Endothelial cell of umbilical vein (primary cell): ENCODE data around the gene BUB1B. TPM values are rescaled to one million over a fixed set of nuclear protein-coding genes. Genes with fewer than 3 reads are reported as not detected.

Experiments
- BruUV-seq: library from RNA; stranded (reverse); fragments of 400-500 nt; replicated peaks from 2 replicates; lab custom pipeline; 2021; lab: Mats Ljungman, UMichigan
- CTCF ChIA-PET: fragments of 300-600, 350-600 bp; sonication (Branson Sonifier 250); formaldehyde crosslinking; loops from one replicate; lab custom pipeline; 2021; ENCODE audit warnings: antibody characterized with exemption, inconsistent platforms; lab: Charles Lee
- POLR2A ChIA-PET: fragments of 300-600, 350-600 bp; sonication (Branson Sonifier 250); formaldehyde crosslinking; loops from one replicate; lab custom pipeline; 2021; ENCODE audit warnings: antibody characterized with exemption, inconsistent platforms; lab: Charles Lee
- DNase-seq: peaks from one replicate; pipeline ENCODE4 v3.0.0-alpha.2; 2011; ENCODE audit warnings: low read depth, low spot score
- FAIRE-seq: peaks from 2 replicates; lab custom pipeline; 2011; peaks lifted over from hg19 to GRCh38; lab: Jason Lieb, UNC
- H2AFZ ChIP-seq: 2 replicates; pipeline ENCODE4 v1.6.0; 2012; ENCODE audit warnings: low read depth, low read length, control low read depth, inconsistent platforms
- H3K27ac ChIP-seq: 2 replicates; pipeline ENCODE4 v1.5.1; 2011; ENCODE audit warnings: low read depth, mild to moderate bottlenecking, control low read depth, low read length, moderate library complexity; ENCODE audit not compliant: insufficient read depth
- H3K27me3 ChIP-seq, 2 experiments: 2 replicates each; pipeline versions ENCODE4 v1.6.0 to v1.6.1; 2011; ENCODE audit warnings: low read length in 2 of 2, mixed read lengths in 1 of 2; ENCODE audit not compliant: control insufficient read depth in 2 of 2, insufficient read depth in 2 of 2
- H3K36me3 ChIP-seq, 2 experiments: 2 replicates in 1 of 2; 3 replicates in 1 of 2; pipeline ENCODE4 v1.5.1; 2011; ENCODE audit warnings: low read length in 2 of 2, mild to moderate bottlenecking in 1 of 2, moderate library complexity in 1 of 2; ENCODE audit not compliant: control insufficient read depth in 2 of 2, insufficient read depth in 2 of 2; ENCODE audit errors: extremely low read depth in 1 of 2
- H3K4me1 ChIP-seq: 3 replicates; pipeline ENCODE4 v1.5.1; 2011; ENCODE audit warnings: mild to moderate bottlenecking, low read length; ENCODE audit not compliant: control insufficient read depth, insufficient read depth; ENCODE audit errors: extremely low read depth
- H3K4me2 ChIP-seq: 2 replicates; pipeline ENCODE4 v1.6.1; 2011; ENCODE audit warnings: low read length, control low read depth, mixed read lengths; ENCODE audit not compliant: insufficient read depth
- H3K4me3 ChIP-seq, 3 experiments: fragments of 200-600 bp in 1 of 3; sonication (generic), shearing (Covaris generic) in 1 of 3; replicated peaks in 1 of 3; 2 replicates each; pipeline ENCODE4 v1.5.1; 2011 to 2016; ENCODE audit warnings: control low read depth in 3 of 3, low read length in 3 of 3, mild to moderate bottlenecking in 2 of 3, inconsistent platforms in 1 of 3, low read depth in 1 of 3, moderate library complexity in 1 of 3; ENCODE audit not compliant: insufficient read depth in 1 of 3
- H3K79me2 ChIP-seq: 2 replicates; pipeline ENCODE4 v1.6.0; 2012; ENCODE audit warnings: low read length, inconsistent platforms; ENCODE audit not compliant: control insufficient read depth, insufficient read depth
- H3K9ac ChIP-seq: replicated peaks from 2 replicates; pipeline ENCODE3; 2011; ENCODE audit warnings: low read length, control low read depth; ENCODE audit not compliant: insufficient read depth; ENCODE audit errors: extremely low read depth
- H3K9me1 ChIP-seq: replicated peaks from 3 replicates; pipeline ENCODE4 v1.6.0; 2011; ENCODE audit warnings: mild to moderate bottlenecking, low read length; ENCODE audit not compliant: control insufficient read depth, insufficient read depth; ENCODE audit errors: extremely low read depth
- H3K9me3 ChIP-seq: replicated peaks from 2 replicates; pipeline ENCODE4 v1.5.1; 2012; ENCODE audit warnings: low read length, inconsistent platforms; ENCODE audit not compliant: control insufficient read depth, insufficient read depth
- H4K20me1 ChIP-seq: replicated peaks from 2 replicates; pipeline ENCODE3; 2011; ENCODE audit warnings: mild to moderate bottlenecking, low read length; ENCODE audit not compliant: control insufficient read depth, insufficient read depth; ENCODE audit errors: extremely low read depth
- MYC ChIP-seq: IDR thresholded peaks from one replicate; pipeline ENCODE4 v1.6.1; 2011; ENCODE audit warnings: mild to moderate bottlenecking, low read depth, low read length
- dilution Hi-C: fragments of 300-500 bp; cut with MboI; formaldehyde crosslinking; loops from one replicate; pipeline ENCODE4 v1.15.0; 2019; ENCODE audit warnings: low sequenced_read_pairs; ENCODE audit not compliant: extremely low pct_ligation_motif_present
- intact Hi-C: fragments of 100-400 bp; cut with micrococcal nuclease; formaldehyde crosslinking; loops from one replicate; pipeline ENCODE4 v1.10.0; 2022
- polyA plus RNA-seq, 4 experiments: library from polyadenylated mRNA; depleted of rRNA in 3 of 4; stranded (reverse) in 3 of 4; unstranded in 1 of 4; fragments of >200 nt; gene quantifications; 2 replicates each; pipeline versions ENCODE4 v1.2.1 to v1.2.3, GENCODE V29; 2011 to 2012; ENCODE audit warnings: missing spikeins in 1 of 4
- total RNA-seq: library from RNA; stranded (reverse); gene quantifications from 2 replicates; pipeline ENCODE4 v1.2.3, GENCODE V29; 2021
- TF ChIP-seq, protein P1 (sequence below): IDR thresholded peaks from 2 replicates; pipeline ENCODE4 v1.6.1; 2011; ENCODE audit not compliant: insufficient read depth, insufficient read length
- TF ChIP-seq, protein P2 (sequence below), 2 donors: IDR thresholded peaks; 1 replicate in 1 of 2; 2 replicates in 1 of 2; pipeline ENCODE4 v1.5.1; 2011; ENCODE audit warnings: low read length in 2 of 2, mild to moderate bottlenecking in 2 of 2, moderate library complexity in 2 of 2, control low read depth in 1 of 2, inconsistent platforms in 1 of 2, low read depth in 1 of 2; ENCODE audit not compliant: insufficient read depth in 1 of 2; ENCODE audit errors: extremely low read depth in 1 of 2

Gene BUB1B
- total and polyA plus RNA-seq, 2 donors (not counting 3 experiments of a cell fraction or from before 2014, with no cell fraction given): 12.2 to 69.8 TPM

DNA sequence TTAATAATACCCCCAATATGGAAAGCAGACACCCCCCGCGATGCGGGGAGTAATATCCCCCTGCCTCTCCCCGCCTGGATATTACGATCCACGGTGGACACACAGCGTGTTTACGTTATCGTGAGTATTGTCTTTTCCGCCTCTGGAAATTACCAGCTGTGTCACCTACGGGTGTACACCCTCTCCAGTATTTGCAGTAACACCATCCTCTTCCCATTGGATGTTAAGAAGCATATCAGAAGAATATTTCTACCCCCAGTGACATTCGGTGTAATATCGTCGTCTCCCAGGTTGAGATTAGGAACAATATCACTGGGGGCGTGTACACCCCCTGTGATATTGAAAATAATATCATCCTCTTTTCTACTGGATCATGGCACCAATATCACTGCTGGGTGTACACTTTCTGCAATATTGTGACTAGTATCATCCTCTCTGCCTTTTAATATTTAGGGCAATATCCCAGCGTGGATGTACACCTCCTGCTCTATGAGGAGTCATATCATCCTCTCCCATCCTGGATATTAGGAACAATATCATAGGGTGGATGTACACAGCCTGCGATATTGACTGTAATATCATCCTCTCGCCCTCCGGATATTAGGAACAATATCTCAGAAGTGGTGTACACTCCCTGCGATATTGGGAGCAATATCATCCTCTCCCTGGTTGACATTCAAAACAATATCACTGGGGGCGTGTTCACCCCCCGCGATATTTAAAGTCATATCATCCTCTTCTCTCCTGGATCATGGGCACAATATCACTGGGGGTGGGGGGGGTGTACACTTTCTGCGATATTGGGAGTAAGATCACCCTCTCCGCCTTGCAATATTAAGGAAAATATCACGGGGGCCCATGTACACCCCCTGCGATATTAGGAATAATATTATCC, 31.9 kb upstream of the BUB1B start:
- Histone ChIP-seq H3K79me2 (no peaks in the 10 kb centered on the region), H3K4me3 (no peak overlapping the region), H3K9me1 (no peaks in the 10 kb centered on the region), H2AFZ (no peak overlapping the region), H3K27ac (no peak overlapping the region), H3K4me1 (no peaks in the 10 kb centered on the region), H3K9ac (no peak overlapping the region), H3K36me3 (no peaks in the 10 kb centered on the region), H4K20me1 (no peaks in the 10 kb centered on the region), H3K27me3 (peaks cover 0 to 1% of the 10 kb centered on the region in 2 experiments), H3K4me2 (no peak overlapping the region), H3K9me3 (no peaks in the 10 kb centered on the region)
- no peak for DNase-seq
- ChIA-PET CTCF (no interaction called here), POLR2A (no interaction called here)
- TF ChIP-seq, protein P1, sequence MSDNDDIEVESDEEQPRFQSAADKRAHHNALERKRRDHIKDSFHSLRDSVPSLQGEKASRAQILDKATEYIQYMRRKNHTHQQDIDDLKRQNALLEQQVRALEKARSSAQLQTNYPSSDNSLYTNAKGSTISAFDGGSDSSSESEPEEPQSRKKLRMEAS: no peak
- TF ChIP-seq MYC: no peak
- TF ChIP-seq, protein P2, sequence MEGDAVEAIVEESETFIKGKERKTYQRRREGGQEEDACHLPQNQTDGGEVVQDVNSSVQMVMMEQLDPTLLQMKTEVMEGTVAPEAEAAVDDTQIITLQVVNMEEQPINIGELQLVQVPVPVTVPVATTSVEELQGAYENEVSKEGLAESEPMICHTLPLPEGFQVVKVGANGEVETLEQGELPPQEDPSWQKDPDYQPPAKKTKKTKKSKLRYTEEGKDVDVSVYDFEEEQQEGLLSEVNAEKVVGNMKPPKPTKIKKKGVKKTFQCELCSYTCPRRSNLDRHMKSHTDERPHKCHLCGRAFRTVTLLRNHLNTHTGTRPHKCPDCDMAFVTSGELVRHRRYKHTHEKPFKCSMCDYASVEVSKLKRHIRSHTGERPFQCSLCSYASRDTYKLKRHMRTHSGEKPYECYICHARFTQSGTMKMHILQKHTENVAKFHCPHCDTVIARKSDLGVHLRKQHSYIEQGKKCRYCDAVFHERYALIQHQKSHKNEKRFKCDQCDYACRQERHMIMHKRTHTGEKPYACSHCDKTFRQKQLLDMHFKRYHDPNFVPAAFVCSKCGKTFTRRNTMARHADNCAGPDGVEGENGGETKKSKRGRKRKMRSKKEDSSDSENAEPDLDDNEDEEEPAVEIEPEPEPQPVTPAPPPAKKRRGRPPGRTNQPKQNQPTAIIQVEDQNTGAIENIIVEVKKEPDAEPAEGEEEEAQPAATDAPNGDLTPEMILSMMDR (IDR thresholded peaks at IDR 0.05; ENCODE audit: extremely low read depth in 1 of 2, insufficient read depth in 1 of 2, low read depth in 1 of 2, low read length in 2 of 2): no peak
- FAIRE-seq: no peak
- no TSS peak for BruUV-seq
- intact Hi-C loops (no loop called here), dilution Hi-C loops (no loop called here)

DNA sequence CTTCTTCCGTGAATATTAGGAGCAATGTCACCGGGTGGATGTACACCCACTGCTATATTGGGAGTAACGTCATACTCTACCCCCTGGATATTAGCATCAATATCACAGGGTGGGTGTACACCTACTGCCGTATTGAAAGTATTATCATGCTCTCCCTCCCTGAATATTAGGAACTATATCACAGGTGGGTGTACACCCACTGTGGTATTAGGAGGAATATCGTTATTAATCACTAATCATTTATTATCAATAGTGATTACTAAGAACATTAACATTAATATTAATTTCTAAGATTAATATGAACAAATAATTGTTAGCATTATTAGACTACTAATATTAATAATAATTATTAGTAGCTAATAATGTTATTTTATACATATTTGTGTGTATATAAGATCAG, 30.8 kb upstream of the BUB1B start:
- Histone ChIP-seq H3K36me3 (no peaks in the 10 kb centered on the region), H3K9ac (no peak overlapping the region), H2AFZ (no peak overlapping the region), H3K27me3 (peaks cover 0 to 4% of the 10 kb centered on the region in 2 experiments), H3K9me3 (no peaks in the 10 kb centered on the region), H3K9me1 (no peaks in the 10 kb centered on the region), H3K4me2 (no peak overlapping the region), H3K27ac (no peak overlapping the region), H3K4me3 (no peak overlapping the region), H4K20me1 (no peaks in the 10 kb centered on the region), H3K4me1 (no peaks in the 10 kb centered on the region), H3K79me2 (no peaks in the 10 kb centered on the region)
- no TSS peak for BruUV-seq
- POLR2A ChIA-PET: no interaction called here
- FAIRE-seq: no peak
- no peak for DNase-seq
- TF ChIP-seq, protein P1: no peak
- dilution Hi-C loops: no loop called here
- CTCF ChIA-PET: no interaction called here
- intact Hi-C loops: no loop called here
